Spleen (tissue), 11 donors: ENCODE results near the gene SPHK2. TPM values are rescaled to one million over a fixed set of nuclear protein-coding genes. Genes with fewer than 3 reads are reported as not detected.

Experiments used
- DNase-seq: peaks from one replicate; pipeline ENCODE4 v3.0.0-alpha.2; 2020
- H3K27ac ChIP-seq, 8 donors: fragments of 200-600 bp; sonication (generic) in 7 of 8; 1 replicate in 4 of 8; 2 replicates in 4 of 8; pipeline versions ENCODE4 v1.5.0 to v1.8.0; 2016 to 2021; ENCODE audit warnings: inconsistent platforms in 4 of 8, mild to moderate bottlenecking in 4 of 8, moderate library complexity in 1 of 8
- H3K27me3 ChIP-seq, 7 donors: fragments of 200-600 bp; sonication (generic) in 6 of 7; replicated peaks in 1 of 7; 1 replicate in 4 of 7; 2 replicates in 3 of 7; pipeline versions ENCODE4 v1.5.0 to v1.8.0; 2016 to 2021; ENCODE audit warnings: inconsistent platforms in 3 of 7, mild to moderate bottlenecking in 1 of 7
- H3K36me3 ChIP-seq, 6 donors: fragments of 200-600 bp; sonication (generic) in 5 of 6; 1 replicate in 4 of 6; 2 replicates in 2 of 6; pipeline versions ENCODE4 v1.5.0 to v1.8.0; 2016 to 2021; ENCODE audit warnings: inconsistent platforms in 2 of 6
- H3K4me1 ChIP-seq, 6 donors: fragments of 200-600 bp; sonication (generic) in 5 of 6; 1 replicate in 3 of 6; 2 replicates in 3 of 6; pipeline versions ENCODE4 v1.5.0 to v1.8.0; 2016 to 2021; ENCODE audit warnings: inconsistent platforms in 3 of 6
- H3K4me3 ChIP-seq, 8 donors: fragments of 200-600 bp; sonication (generic) in 7 of 8; 1 replicate in 4 of 8; 2 replicates in 4 of 8; pipeline versions ENCODE4 v1.5.0 to v1.8.0; 2016 to 2021; ENCODE audit warnings: inconsistent platforms in 4 of 8, mild to moderate bottlenecking in 4 of 8, moderate library complexity in 2 of 8
- H3K9me3 ChIP-seq, 8 donors: fragments of 200-600 bp; sonication (generic) in 7 of 8; 1 replicate in 4 of 8; 2 replicates in 4 of 8; pipeline versions ENCODE4 v1.5.0 to v1.8.0; 2016 to 2021; ENCODE audit warnings: inconsistent platforms in 4 of 8
- POLR2A ChIP-seq, 3 donors: fragments of 450-650 bp; IDR thresholded peaks; one replicate each; pipeline ENCODE4 v1.5.1; 2017; ENCODE audit warnings: antibody characterized with exemption in 3 of 3, mild to moderate bottlenecking in 1 of 3
- POLR2AphosphoS5 ChIP-seq, 3 donors: sonication (generic); formaldehyde crosslinking; IDR thresholded peaks; one replicate each; pipeline ENCODE4 v1.5.1; 2017; ENCODE audit warnings: antibody characterized with exemption in 3 of 3
- WGBS, 5 donors: extraction: QIAGEN DNeasy Blood & Tissue Kit in 3 of 5; methylation state at CpG; one replicate each; pipeline versions ENCODE4 v1.1.5 to v1.1.7; 2013 to 2018; 5-methylcytosine and 5-hydroxymethylcytosine counted together
- intact Hi-C: fragments of 100-400 bp; cut with DNase I; formaldehyde crosslinking; loops from one replicate; pipeline ENCODE4 v1.15.0; 2023; ENCODE audit warnings: low total_unique reads
- polyA plus RNA-seq, 3 donors: library from polyadenylated mRNA; stranded (reverse); fragments of 200-250 nt; gene quantifications; one replicate each; pipeline ENCODE4 v1.2.1, GENCODE V29; 2013
- total RNA-seq, 7 donors: library from RNA; depleted of rRNA in 3 of 7; stranded (reverse); fragments of >200 nt in 3 of 7; fragmentation: NEBNext Ultra II Directional in 4 of 7; extraction: Animal tissue kit (Norgen Biotek cat#: 25700) in 4 of 7; gene quantifications; one replicate each; pipeline versions ENCODE4 v1.1.0 to v1.2.1, GENCODE V29; 2016 to 2021
- TF ChIP-seq, protein P1 (sequence below), 11 experiments: fragments of 200-600 bp in 7 of 11; fragments of 450-650 bp in 4 of 11; sonication (generic) in 4 of 11; IDR thresholded peaks in 8 of 11; conservative IDR thresholded peaks in 3 of 11; 1 replicate in 7 of 11; 2 replicates in 4 of 11; pipeline versions ENCODE4 v1.4.0 to v1.8.0; 2016 to 2021; ENCODE audit warnings: antibody characterized with exemption in 11 of 11, inconsistent platforms in 4 of 11, mild to moderate bottlenecking in 1 of 11
- donor health status: healthy with polysubstance abuse.
- donor health status: DM: no; HTN: no; CAD: no; lungs with moderate emphysema.
- donor health status: DM: no; HTN: no; CAD: no.
- donor health status: Bipolar disorder and iron deficiency.
- donor health status: healthy.
- donor health status: DM: no; HTN: no; CAD: no.
- donor health status: DM: yes; HTN: yes; CAD: no.

SPHK2 gene
- total and polyA plus RNA-seq, 10 donors, result 7.9 to 26.5 (median 21.3) TPM

DNA sequence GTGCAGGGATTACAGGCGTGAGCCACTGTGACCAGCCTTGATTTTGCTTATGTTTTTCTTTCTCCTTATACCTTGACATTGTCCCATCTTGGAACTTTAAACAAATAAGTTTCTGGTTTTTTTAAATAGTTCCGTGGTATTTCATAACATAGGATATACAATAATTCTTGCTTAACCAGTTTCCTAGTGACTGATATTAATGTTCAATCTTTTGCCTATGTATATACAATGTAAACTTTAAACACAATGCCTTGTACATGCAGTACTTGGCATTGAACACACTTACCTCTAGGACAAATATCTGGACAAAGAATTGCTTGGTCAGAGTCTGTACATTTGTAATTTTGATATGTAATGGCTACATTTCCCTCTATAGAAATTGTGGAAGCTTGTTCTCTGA, 37.1 kb upstream of the SPHK2 start:
- peaks cover 0 to 14% (median 0%) of the 10 kb centered on the region in 7 donors for H3K27me3 ChIP-seq
- no peak overlapping the region for H3K27ac ChIP-seq
- H3K4me3 ChIP-seq, result no peak overlapping the region
- H3K4me1 ChIP-seq, result peaks cover 0 to 11% (median 5%) of the 10 kb centered on the region in 6 donors
- 61 to 78% (median 67%) methylated on average over 2 of the region's 2 CpGs for WGBS, 5 donors
- intact Hi-C loops, result loop anchor here (5.0 to 10.0 kb wide), 2 partner anchors 77 to 315 kb away; no protein-coding TSS in a partner anchor
- TF ChIP-seq, protein P1, sequence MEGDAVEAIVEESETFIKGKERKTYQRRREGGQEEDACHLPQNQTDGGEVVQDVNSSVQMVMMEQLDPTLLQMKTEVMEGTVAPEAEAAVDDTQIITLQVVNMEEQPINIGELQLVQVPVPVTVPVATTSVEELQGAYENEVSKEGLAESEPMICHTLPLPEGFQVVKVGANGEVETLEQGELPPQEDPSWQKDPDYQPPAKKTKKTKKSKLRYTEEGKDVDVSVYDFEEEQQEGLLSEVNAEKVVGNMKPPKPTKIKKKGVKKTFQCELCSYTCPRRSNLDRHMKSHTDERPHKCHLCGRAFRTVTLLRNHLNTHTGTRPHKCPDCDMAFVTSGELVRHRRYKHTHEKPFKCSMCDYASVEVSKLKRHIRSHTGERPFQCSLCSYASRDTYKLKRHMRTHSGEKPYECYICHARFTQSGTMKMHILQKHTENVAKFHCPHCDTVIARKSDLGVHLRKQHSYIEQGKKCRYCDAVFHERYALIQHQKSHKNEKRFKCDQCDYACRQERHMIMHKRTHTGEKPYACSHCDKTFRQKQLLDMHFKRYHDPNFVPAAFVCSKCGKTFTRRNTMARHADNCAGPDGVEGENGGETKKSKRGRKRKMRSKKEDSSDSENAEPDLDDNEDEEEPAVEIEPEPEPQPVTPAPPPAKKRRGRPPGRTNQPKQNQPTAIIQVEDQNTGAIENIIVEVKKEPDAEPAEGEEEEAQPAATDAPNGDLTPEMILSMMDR (IDR thresholded peaks at IDR 0.05 in 8 of 11, conservative IDR thresholded peaks at IDR 0.05 in 3 of 11), result no peak
- no peak for TF ChIP-seq POLR2AphosphoS5 (IDR thresholded peaks at IDR 0.05)
- no peak for TF ChIP-seq POLR2A (IDR thresholded peaks at IDR 0.05)
- no peak for DNase-seq
- H3K36me3 ChIP-seq, result no peaks in the 10 kb centered on the region
- no peaks in the 10 kb centered on the region for H3K9me3 ChIP-seq

DNA sequence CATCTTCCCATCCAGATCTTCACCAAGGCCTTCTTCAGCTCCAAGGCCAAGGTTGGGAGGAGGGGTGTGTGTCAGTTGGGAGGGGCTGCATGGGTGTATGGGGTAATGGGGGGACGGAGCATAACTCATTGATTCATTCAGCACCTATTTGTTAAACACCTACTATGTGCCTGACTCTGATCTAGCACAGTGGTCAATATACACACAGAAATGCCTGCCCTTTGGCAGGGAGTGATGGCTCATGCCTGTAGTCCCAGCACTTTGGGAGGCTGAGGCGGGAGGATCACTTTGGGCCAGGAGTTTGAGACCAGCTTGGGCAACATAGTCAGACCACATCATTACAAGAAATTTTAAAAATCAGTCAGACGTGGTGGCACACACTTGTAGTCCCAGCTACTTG, 31.9 kb upstream of the SPHK2 start:
- Histone ChIP-seq H3K9me3 (no peaks in the 10 kb centered on the region), H3K27ac (no peak overlapping the region), H3K4me3 (no peak overlapping the region), H3K27me3 (peaks cover 0 to 30% (median 0%) of the 10 kb centered on the region in 7 donors), H3K36me3 (no peaks in the 10 kb centered on the region), H3K4me1 (peaks cover 0 to 23% (median 16%) of the 10 kb centered on the region in 6 donors)
- DNase-seq, result no peak
- no peak for TF ChIP-seq POLR2A (IDR thresholded peaks at IDR 0.05)
- TF ChIP-seq POLR2AphosphoS5 (IDR thresholded peaks at IDR 0.05), result no peak
- TF ChIP-seq, protein P1 (IDR thresholded peaks at IDR 0.05 in 8 of 11, conservative IDR thresholded peaks at IDR 0.05 in 3 of 11), result no peak
- WGBS, 5 donors, result 70 to 96% (median 86%) methylated on average over 2 to 3 of the region's 3 CpGs
- intact Hi-C loops, result loop anchor here (10.0 kb wide), 1 partner anchor 83 kb away; no protein-coding TSS in a partner anchor

DNA sequence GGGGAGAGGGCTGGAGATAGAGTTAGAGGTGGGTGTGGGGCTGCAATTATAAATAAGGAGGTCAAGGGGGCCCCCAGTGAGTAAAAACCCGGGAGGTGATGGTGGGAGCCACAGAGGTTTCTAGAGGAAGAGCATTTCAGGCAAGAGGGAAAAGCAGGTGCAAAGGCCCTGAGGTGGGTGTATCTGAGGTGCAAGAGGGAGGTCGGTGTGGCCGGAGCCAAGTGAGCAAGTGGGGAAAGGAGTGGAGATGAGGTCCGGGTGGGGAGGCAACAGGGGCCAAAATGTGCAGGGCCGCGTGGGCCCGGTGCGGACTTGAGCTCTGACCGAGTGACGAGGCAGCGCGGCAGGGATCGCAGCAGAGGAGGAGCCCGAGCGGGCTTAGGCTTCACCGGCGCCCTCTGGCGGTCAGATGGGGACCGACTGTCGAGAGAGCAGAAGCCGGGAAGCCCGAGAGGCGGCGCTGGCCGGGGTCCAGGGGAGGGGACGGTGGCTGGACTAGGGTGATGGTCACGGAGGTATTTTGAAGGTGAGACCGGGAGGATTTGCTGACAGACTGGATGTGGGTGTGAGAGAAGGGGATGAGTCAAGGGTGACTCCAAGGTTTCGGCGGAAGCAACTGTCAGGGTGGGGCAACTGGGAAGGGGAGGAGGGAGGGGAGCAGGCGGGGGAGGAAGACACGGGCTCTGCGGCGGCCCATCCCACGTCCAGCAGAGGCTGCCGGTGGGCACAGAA, 30.5 kb upstream of the SPHK2 start:
- TF ChIP-seq, protein P1 (IDR thresholded peaks at IDR 0.05 in 8 of 11, conservative IDR thresholded peaks at IDR 0.05 in 3 of 11), result peak; percentile 86 to 96 (median 94)
- TF ChIP-seq POLR2AphosphoS5 (IDR thresholded peaks at IDR 0.05), result peak; percentile 39 to 77 (median 54)
- TF ChIP-seq POLR2A (IDR thresholded peaks at IDR 0.05), result no peak
- peak overlapping the region in 7 of 8 donors; percentile 8 to 68 (median 27) for H3K4me3 ChIP-seq
- H3K27ac ChIP-seq, result peak overlapping the region in 2 of 8 donors; percentile 61 to 76
- peaks cover 0 to 18% (median 15%) of the 10 kb centered on the region in 6 donors for H3K4me1 ChIP-seq
- H3K27me3 ChIP-seq, result peaks cover 0 to 25% (median 0%) of the 10 kb centered on the region in 7 donors
- peak; percentile 98 for DNase-seq
- H3K9me3 ChIP-seq, result no peaks in the 10 kb centered on the region
- intact Hi-C loops, result loop anchor here (10.0 kb wide), 1 partner anchor 84 kb away; no protein-coding TSS in a partner anchor
- WGBS, 5 donors, result 4 to 6% (median 4%) methylated on average over 33 to 36 of the region's 36 CpGs
- H3K36me3 ChIP-seq, result no peaks in the 10 kb centered on the region

DNA sequence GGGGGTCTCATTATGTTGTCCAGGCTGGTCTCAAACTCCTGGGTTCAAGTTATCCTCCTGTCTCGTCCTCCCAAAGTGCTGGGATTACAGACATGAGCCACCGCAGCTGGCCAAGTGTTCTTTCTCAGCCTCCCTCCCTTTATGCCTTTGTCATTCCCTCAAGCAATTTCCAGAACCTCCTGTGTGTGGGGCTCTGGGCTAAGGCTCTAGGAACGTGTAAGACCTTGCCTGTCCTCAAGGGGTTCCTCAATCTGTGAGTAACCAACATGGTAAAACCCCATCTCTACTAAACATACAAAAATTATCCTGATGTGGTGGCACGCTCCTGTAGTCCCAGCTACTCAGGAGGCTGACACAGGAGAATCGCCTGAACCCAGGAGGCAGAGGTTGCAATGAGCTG, 28.3 kb upstream of the SPHK2 start:
- Histone ChIP-seq H3K27ac (no peak overlapping the region), H3K27me3 (peaks cover 0 to 20% (median 0%) of the 10 kb centered on the region in 7 donors), H3K9me3 (no peaks in the 10 kb centered on the region), H3K4me3 (no peak overlapping the region), H3K36me3 (no peaks in the 10 kb centered on the region), H3K4me1 (peaks cover 0 to 12% (median 11%) of the 10 kb centered on the region in 6 donors)
- intact Hi-C loops, result no loop called here
- no peak for DNase-seq
- WGBS, 5 donors, result 75 to 87% (median 78%) methylated on average over 5 of the region's 5 CpGs
- TF ChIP-seq POLR2A (IDR thresholded peaks at IDR 0.05) (no peak), POLR2AphosphoS5 (IDR thresholded peaks at IDR 0.05) (no peak)
- TF ChIP-seq, protein P1 (IDR thresholded peaks at IDR 0.05 in 8 of 11, conservative IDR thresholded peaks at IDR 0.05 in 3 of 11), result no peak
